HEK293 (cell line): ENCODE measurements around the gene HMCN2.

Source experiments
- GLIS1 ChIP-seq: fragments of 450-650 bp; formaldehyde crosslinking; IDR thresholded peaks from 2 replicates; pipeline ENCODE4 v1.5.1; 2016; ENCODE audit warnings: missing biosample characterization, missing genetic modification characterization
- HOXC10 ChIP-seq: sonication (generic); formaldehyde crosslinking; IDR thresholded peaks from 2 replicates; pipeline ENCODE4 v1.8.1; 2023; ENCODE audit warnings: mild to moderate bottlenecking, missing genetic modification reagents
- KLF1 ChIP-seq: fragments of 450-650 bp; formaldehyde crosslinking; IDR thresholded peaks from 2 replicates; pipeline ENCODE4 v1.5.1; 2016; ENCODE audit warnings: missing biosample characterization, missing genetic modification characterization
- KLF8 ChIP-seq: fragments of 450-650 bp; formaldehyde crosslinking; IDR thresholded peaks from 2 replicates; pipeline ENCODE4 v1.5.1; 2016; ENCODE audit warnings: missing biosample characterization, missing genetic modification characterization
- OSR2 ChIP-seq: fragments of 450-650 bp; formaldehyde crosslinking; IDR thresholded peaks from 2 replicates; pipeline ENCODE4 v1.5.1; 2016; ENCODE audit warnings: missing biosample characterization, missing genetic modification characterization
- REPIN1 ChIP-seq: fragments of 450-650 bp; formaldehyde crosslinking; IDR thresholded peaks from 2 replicates; pipeline ENCODE4 v1.5.1; 2017; ENCODE audit warnings: missing biosample characterization, missing genetic modification characterization, low read depth
- SP3 ChIP-seq: fragments of 450-650 bp; formaldehyde crosslinking; IDR thresholded peaks from 2 replicates; pipeline ENCODE4 v1.5.1; 2016; ENCODE audit warnings: missing biosample characterization, missing genetic modification characterization
- SP7 ChIP-seq: fragments of 450-650 bp; formaldehyde crosslinking; IDR thresholded peaks from 2 replicates; pipeline ENCODE4 v1.5.1; 2016; ENCODE audit warnings: missing biosample characterization, missing genetic modification characterization
- ZFP37 ChIP-seq: fragments of 450-650 bp; formaldehyde crosslinking; IDR thresholded peaks from 2 replicates; pipeline ENCODE4 v1.5.1; 2016; ENCODE audit warnings: missing biosample characterization, missing genetic modification characterization
- ZNF23 ChIP-seq: fragments of 450-650 bp; formaldehyde crosslinking; IDR thresholded peaks from 2 replicates; pipeline ENCODE4 v1.5.1; 2016; ENCODE audit warnings: missing biosample characterization, missing genetic modification characterization, borderline replicate concordance
- ZNF24 ChIP-seq: fragments of 450-650 bp; formaldehyde crosslinking; IDR thresholded peaks from 2 replicates; pipeline ENCODE4 v1.5.1; 2016; ENCODE audit warnings: missing biosample characterization, missing genetic modification characterization
- ZNF248 ChIP-seq: fragments of 450-650 bp; formaldehyde crosslinking; IDR thresholded peaks from 2 replicates; pipeline ENCODE4 v1.5.1; 2017; ENCODE audit warnings: missing biosample characterization, missing genetic modification characterization
- ZNF488 ChIP-seq: fragments of 450-650 bp; formaldehyde crosslinking; IDR thresholded peaks from 2 replicates; pipeline ENCODE4 v1.5.1; 2016; ENCODE audit warnings: missing biosample characterization, missing genetic modification characterization
- ZNF501 ChIP-seq: fragments of 450-650 bp; formaldehyde crosslinking; IDR thresholded peaks from 2 replicates; pipeline ENCODE4 v1.5.1; 2016; ENCODE audit warnings: missing biosample characterization, missing genetic modification characterization
- ZNF510 ChIP-seq: fragments of 450-650 bp; formaldehyde crosslinking; IDR thresholded peaks from 2 replicates; pipeline ENCODE4 v1.5.1; 2018; ENCODE audit warnings: mild to moderate bottlenecking, missing genetic modification characterization, missing biosample characterization; ENCODE audit not compliant: insufficient replicate concordance
- ZNF610 ChIP-seq: fragments of 450-650 bp; formaldehyde crosslinking; IDR thresholded peaks from 2 replicates; pipeline ENCODE4 v1.5.1; 2016; ENCODE audit warnings: missing biosample characterization, missing genetic modification characterization, borderline replicate concordance
- ZNF777 ChIP-seq: fragments of 450-650 bp; formaldehyde crosslinking; IDR thresholded peaks from 2 replicates; pipeline ENCODE4 v1.5.1; 2017; ENCODE audit warnings: missing biosample characterization, missing genetic modification characterization, borderline replicate concordance
- ZNF837 ChIP-seq: fragments of 450-650 bp; formaldehyde crosslinking; IDR thresholded peaks from 2 replicates; pipeline ENCODE4 v1.5.1; 2016; ENCODE audit warnings: missing biosample characterization, missing genetic modification characterization
- ZSCAN23 ChIP-seq: fragments of 450-650 bp; formaldehyde crosslinking; IDR thresholded peaks from 2 replicates; pipeline ENCODE4 v1.5.1; 2016; ENCODE audit warnings: missing biosample characterization, missing genetic modification characterization
- TF ChIP-seq, protein P1 (sequence below): fragments of 450-650 bp; formaldehyde crosslinking; IDR thresholded peaks from 2 replicates; pipeline ENCODE4 v1.5.1; 2016; ENCODE audit warnings: missing biosample characterization, missing genetic modification characterization, borderline replicate concordance
- TF ChIP-seq, protein P2 (sequence below): fragments of 450-650 bp; formaldehyde crosslinking; IDR thresholded peaks from 2 replicates; pipeline ENCODE4 v1.5.1; 2017; ENCODE audit warnings: missing biosample characterization, missing genetic modification characterization
- TF ChIP-seq, protein P3 (sequence below): fragments of 450-650 bp; formaldehyde crosslinking; IDR thresholded peaks from 2 replicates; pipeline ENCODE4 v1.5.1; 2017; ENCODE audit warnings: missing biosample characterization, missing genetic modification characterization
- TF ChIP-seq, protein P4 (sequence below): fragments of 450-650 bp; formaldehyde crosslinking; optimal IDR thresholded peaks from 2 replicates; pipeline ENCODE3; 2016; ENCODE audit warnings: missing biosample characterization, mild to moderate bottlenecking, missing genetic modification characterization
- TF ChIP-seq, protein P5 (sequence below): fragments of 450-650 bp; formaldehyde crosslinking; IDR thresholded peaks from 2 replicates; pipeline ENCODE4 v1.5.1; 2016; ENCODE audit warnings: missing biosample characterization, missing genetic modification characterization

The HMCN2 gene

DNA sequence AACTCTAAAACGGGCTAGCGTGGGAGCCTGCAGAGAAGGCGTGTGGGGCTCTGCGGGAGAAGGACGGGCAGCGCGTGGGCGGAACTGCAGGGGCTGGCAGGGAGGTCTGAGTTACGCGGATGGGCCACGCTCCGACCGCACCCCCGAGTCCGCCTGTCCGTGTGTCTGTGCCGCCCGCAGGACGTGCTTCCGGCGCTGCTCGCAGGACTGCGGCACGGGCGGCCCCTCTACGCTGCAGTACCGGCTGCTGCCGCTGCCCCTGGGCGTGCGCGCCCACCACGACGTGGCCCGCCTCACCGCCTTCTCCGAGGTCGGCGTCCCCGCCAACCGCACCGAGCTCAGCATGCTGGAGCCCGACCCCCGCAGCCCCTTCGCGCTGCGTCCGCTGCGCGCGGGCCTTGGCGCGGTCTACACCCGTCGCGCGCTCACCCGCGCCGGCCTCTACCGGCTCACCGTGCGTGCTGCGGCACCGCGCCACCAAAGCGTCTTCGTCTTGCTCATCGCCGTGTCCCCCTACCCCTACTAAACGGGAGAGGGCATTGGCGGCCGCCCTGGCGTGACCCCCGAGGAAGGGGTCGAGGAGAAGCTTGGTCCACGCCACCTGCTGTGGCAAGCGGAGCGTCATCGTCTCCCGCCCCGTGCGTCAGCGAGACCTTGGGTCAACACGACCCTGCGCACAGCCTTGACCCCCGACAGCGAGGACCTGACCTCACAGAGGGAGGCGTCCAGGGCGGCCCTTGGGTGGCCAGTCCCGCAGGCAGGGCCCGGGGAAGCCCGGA is 167.8 kb downstream of the HMCN2 start (continued):
- TF ChIP-seq, protein P1, sequence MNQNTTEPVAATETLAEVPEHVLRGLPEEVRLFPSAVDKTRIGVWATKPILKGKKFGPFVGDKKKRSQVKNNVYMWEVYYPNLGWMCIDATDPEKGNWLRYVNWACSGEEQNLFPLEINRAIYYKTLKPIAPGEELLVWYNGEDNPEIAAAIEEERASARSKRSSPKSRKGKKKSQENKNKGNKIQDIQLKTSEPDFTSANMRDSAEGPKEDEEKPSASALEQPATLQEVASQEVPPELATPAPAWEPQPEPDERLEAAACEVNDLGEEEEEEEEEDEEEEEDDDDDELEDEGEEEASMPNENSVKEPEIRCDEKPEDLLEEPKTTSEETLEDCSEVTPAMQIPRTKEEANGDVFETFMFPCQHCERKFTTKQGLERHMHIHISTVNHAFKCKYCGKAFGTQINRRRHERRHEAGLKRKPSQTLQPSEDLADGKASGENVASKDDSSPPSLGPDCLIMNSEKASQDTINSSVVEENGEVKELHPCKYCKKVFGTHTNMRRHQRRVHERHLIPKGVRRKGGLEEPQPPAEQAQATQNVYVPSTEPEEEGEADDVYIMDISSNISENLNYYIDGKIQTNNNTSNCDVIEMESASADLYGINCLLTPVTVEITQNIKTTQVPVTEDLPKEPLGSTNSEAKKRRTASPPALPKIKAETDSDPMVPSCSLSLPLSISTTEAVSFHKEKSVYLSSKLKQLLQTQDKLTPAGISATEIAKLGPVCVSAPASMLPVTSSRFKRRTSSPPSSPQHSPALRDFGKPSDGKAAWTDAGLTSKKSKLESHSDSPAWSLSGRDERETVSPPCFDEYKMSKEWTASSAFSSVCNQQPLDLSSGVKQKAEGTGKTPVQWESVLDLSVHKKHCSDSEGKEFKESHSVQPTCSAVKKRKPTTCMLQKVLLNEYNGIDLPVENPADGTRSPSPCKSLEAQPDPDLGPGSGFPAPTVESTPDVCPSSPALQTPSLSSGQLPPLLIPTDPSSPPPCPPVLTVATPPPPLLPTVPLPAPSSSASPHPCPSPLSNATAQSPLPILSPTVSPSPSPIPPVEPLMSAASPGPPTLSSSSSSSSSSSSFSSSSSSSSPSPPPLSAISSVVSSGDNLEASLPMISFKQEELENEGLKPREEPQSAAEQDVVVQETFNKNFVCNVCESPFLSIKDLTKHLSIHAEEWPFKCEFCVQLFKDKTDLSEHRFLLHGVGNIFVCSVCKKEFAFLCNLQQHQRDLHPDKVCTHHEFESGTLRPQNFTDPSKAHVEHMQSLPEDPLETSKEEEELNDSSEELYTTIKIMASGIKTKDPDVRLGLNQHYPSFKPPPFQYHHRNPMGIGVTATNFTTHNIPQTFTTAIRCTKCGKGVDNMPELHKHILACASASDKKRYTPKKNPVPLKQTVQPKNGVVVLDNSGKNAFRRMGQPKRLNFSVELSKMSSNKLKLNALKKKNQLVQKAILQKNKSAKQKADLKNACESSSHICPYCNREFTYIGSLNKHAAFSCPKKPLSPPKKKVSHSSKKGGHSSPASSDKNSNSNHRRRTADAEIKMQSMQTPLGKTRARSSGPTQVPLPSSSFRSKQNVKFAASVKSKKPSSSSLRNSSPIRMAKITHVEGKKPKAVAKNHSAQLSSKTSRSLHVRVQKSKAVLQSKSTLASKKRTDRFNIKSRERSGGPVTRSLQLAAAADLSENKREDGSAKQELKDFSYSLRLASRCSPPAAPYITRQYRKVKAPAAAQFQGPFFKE (tag by site-specific recombination): no peak
- TF ChIP-seq, protein P2, sequence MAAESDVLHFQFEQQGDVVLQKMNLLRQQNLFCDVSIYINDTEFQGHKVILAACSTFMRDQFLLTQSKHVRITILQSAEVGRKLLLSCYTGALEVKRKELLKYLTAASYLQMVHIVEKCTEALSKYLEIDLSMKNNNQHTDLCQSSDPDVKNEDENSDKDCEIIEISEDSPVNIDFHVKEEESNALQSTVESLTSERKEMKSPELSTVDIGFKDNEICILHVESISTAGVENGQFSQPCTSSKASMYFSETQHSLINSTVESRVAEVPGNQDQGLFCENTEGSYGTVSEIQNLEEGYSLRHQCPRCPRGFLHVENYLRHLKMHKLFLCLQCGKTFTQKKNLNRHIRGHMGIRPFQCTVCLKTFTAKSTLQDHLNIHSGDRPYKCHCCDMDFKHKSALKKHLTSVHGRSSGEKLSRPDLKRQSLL (tag by site-specific recombination): no peak
- TF ChIP-seq SP3 (tag by site-specific recombination) (no peak), OSR2 (tag by site-specific recombination) (peak; percentile 22; the same call in 1 of the 2 replicates), ZNF488 (tag by site-specific recombination) (no peak), ZNF510 (tag by site-specific recombination) (peak; percentile 98), KLF1 (0 out of 2 replicates have a peak, but pooled peaks have one; percentile 14), ZSCAN23 (no peak), GLIS1 (tag by site-specific recombination) (peak; percentile 54), ZFP37 (tag by site-specific recombination) (no peak), SP7 (tag by site-specific recombination) (peak; percentile 39; the same call in 1 of the 2 replicates), ZNF24 (tag by site-specific recombination) (no peak), ZNF610 (tag by site-specific recombination) (no peak), HOXC10 (CRISPR knock-in tag) (no peak), ZNF23 (tag by site-specific recombination) (no peak), KLF8 (tag by site-specific recombination) (no peak), ZNF248 (tag by site-specific recombination) (no peak), ZNF777 (tag by site-specific recombination) (0 out of 2 replicates have a peak, but pooled peaks have one; percentile 44), REPIN1 (tag by site-specific recombination) (no peak), ZNF837 (tag by site-specific recombination) (no peak), ZNF501 (tag by site-specific recombination) (no peak)
- TF ChIP-seq, protein P3, sequence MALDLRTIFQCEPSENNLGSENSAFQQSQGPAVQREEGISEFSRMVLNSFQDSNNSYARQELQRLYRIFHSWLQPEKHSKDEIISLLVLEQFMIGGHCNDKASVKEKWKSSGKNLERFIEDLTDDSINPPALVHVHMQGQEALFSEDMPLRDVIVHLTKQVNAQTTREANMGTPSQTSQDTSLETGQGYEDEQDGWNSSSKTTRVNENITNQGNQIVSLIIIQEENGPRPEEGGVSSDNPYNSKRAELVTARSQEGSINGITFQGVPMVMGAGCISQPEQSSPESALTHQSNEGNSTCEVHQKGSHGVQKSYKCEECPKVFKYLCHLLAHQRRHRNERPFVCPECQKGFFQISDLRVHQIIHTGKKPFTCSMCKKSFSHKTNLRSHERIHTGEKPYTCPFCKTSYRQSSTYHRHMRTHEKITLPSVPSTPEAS (tag by site-specific recombination): no peak
- TF ChIP-seq, protein P4, sequence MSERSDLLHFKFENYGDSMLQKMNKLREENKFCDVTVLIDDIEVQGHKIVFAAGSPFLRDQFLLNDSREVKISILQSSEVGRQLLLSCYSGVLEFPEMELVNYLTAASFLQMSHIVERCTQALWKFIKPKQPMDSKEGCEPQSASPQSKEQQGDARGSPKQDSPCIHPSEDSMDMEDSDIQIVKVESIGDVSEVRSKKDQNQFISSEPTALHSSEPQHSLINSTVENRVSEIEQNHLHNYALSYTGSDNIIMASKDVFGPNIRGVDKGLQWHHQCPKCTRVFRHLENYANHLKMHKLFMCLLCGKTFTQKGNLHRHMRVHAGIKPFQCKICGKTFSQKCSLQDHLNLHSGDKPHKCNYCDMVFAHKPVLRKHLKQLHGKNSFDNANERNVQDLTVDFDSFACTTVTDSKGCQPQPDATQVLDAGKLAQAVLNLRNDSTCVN: peak; percentile 82
- TF ChIP-seq, protein P5, sequence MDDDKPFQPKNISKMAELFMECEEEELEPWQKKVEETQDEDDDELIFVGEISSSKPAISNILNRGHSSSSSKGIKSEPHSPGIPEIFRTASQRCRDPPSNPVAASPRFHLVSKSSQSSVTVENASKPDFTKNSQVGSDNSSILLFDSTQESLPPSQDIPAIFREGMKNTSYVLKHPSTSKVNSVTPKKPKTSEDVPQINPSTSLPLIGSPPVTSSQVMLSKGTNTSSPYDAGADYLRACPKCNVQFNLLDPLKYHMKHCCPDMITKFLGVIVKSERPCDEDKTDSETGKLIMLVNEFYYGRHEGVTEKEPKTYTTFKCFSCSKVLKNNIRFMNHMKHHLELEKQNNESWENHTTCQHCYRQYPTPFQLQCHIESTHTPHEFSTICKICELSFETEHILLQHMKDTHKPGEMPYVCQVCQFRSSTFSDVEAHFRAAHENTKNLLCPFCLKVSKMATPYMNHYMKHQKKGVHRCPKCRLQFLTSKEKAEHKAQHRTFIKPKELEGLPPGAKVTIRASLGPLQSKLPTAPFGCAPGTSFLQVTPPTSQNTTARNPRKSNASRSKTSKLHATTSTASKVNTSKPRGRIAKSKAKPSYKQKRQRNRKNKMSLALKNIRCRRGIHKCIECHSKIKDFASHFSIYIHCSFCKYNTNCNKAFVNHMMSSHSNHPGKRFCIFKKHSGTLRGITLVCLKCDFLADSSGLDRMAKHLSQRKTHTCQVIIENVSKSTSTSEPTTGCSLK (tag by site-specific recombination): no peak
